HL-60 (cell line): Measurements from ENCODE around the gene ESYT2.

Source experiments
- GABPA ChIP-seq: IDR thresholded peaks from 2 replicates; pipeline ENCODE4 v1.6.1; 2012; ENCODE audit warnings: low read depth
- POLR2AphosphoS5 ChIP-seq: IDR thresholded peaks from 2 replicates; pipeline ENCODE4 v1.6.1; 2012; ENCODE audit warnings: low read depth
- SPI1 ChIP-seq: IDR thresholded peaks from 2 replicates; pipeline ENCODE4 v1.6.1; 2012; ENCODE audit warnings: low read depth, mild to moderate bottlenecking, borderline replicate concordance
- TF ChIP-seq, protein P1 (sequence below): IDR thresholded peaks from one replicate; pipeline ENCODE4 v1.5.1; 2011; ENCODE audit warnings: low read length, control low read depth, inconsistent platforms; ENCODE audit not compliant: insufficient read depth
- TF ChIP-seq, protein P2 (sequence below): IDR thresholded peaks from 2 replicates; pipeline ENCODE4 v1.6.1; 2012; ENCODE audit warnings: low read depth; ENCODE audit not compliant: insufficient replicate concordance

DNA sequence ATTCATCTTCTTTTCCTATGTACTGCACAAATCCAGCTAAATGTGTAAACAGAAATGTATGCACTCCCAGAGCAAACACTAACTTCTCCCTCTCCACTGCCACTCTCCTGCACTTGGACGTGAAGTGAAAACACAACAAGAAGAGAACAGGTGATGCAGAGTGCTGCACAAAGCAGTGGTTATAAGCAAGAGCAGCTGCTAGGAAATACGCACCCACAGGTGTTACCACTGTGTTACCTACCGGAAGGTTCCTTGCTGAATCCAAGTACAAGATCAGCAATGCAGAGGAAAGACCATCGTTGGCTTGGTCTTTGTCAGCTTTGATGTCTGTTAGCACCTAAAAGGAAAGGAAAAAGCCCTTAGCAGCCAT is 70.1 kb downstream of the ESYT2 start:
- no peak for TF ChIP-seq GABPA
- TF ChIP-seq, protein P1, sequence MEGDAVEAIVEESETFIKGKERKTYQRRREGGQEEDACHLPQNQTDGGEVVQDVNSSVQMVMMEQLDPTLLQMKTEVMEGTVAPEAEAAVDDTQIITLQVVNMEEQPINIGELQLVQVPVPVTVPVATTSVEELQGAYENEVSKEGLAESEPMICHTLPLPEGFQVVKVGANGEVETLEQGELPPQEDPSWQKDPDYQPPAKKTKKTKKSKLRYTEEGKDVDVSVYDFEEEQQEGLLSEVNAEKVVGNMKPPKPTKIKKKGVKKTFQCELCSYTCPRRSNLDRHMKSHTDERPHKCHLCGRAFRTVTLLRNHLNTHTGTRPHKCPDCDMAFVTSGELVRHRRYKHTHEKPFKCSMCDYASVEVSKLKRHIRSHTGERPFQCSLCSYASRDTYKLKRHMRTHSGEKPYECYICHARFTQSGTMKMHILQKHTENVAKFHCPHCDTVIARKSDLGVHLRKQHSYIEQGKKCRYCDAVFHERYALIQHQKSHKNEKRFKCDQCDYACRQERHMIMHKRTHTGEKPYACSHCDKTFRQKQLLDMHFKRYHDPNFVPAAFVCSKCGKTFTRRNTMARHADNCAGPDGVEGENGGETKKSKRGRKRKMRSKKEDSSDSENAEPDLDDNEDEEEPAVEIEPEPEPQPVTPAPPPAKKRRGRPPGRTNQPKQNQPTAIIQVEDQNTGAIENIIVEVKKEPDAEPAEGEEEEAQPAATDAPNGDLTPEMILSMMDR: no peak
- TF ChIP-seq, protein P2, sequence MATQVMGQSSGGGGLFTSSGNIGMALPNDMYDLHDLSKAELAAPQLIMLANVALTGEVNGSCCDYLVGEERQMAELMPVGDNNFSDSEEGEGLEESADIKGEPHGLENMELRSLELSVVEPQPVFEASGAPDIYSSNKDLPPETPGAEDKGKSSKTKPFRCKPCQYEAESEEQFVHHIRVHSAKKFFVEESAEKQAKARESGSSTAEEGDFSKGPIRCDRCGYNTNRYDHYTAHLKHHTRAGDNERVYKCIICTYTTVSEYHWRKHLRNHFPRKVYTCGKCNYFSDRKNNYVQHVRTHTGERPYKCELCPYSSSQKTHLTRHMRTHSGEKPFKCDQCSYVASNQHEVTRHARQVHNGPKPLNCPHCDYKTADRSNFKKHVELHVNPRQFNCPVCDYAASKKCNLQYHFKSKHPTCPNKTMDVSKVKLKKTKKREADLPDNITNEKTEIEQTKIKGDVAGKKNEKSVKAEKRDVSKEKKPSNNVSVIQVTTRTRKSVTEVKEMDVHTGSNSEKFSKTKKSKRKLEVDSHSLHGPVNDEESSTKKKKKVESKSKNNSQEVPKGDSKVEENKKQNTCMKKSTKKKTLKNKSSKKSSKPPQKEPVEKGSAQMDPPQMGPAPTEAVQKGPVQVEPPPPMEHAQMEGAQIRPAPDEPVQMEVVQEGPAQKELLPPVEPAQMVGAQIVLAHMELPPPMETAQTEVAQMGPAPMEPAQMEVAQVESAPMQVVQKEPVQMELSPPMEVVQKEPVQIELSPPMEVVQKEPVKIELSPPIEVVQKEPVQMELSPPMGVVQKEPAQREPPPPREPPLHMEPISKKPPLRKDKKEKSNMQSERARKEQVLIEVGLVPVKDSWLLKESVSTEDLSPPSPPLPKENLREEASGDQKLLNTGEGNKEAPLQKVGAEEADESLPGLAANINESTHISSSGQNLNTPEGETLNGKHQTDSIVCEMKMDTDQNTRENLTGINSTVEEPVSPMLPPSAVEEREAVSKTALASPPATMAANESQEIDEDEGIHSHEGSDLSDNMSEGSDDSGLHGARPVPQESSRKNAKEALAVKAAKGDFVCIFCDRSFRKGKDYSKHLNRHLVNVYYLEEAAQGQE: no peak
- TF ChIP-seq POLR2AphosphoS5: no peak
- no peak for TF ChIP-seq SPI1
